IMR-90 (cell line): ENCODE results near the gene MRPL32. TPM values are rescaled to one million over a fixed set of nuclear protein-coding genes. Genes with fewer than 3 reads are reported as not detected.
A peak's percentile ranks its signal among the peaks of the same experiment; 100 is the strongest.

Source experiments
- ATAC-seq: fragments of 200-7000 bp; cut with Tn5 transposase; 2 replicates; pipeline ENCODE4 v1.9.1; 2020; ENCODE audit warnings: low read depth, mild to moderate bottlenecking, moderate library complexity
- Bru-seq: library from RNA; stranded (reverse); fragments of 400-500 nt; gene quantifications from one replicate; lab custom pipeline; 2021; lab: Mats Ljungman, UMichigan
- BruChase-seq, 2 experiments: library from RNA; stranded (reverse); fragments of 400-500 nt; gene quantifications; one replicate each; lab custom pipeline; 2021; lab: Mats Ljungman, UMichigan
- BruUV-seq: library from RNA; stranded (reverse); fragments of 400-500 nt; replicated peaks from 2 replicates; lab custom pipeline; 2021; lab: Mats Ljungman, UMichigan
- CTCF ChIA-PET: fragments of 300-600 bp; formaldehyde crosslinking; extraction: SDS; loops from one replicate; lab custom pipeline; 2021; ENCODE audit warnings: antibody characterized with exemption; lab: Yijun Ruan, JAX
- POLR2A ChIA-PET: fragments of 300-600 bp; sonication (Branson Sonifier 250); formaldehyde crosslinking; loops from one replicate; lab custom pipeline; 2022; ENCODE audit warnings: antibody characterized with exemption; ENCODE audit not compliant: unreplicated experiment; lab: Charles Lee
- DNase-seq: peaks from one replicate; pipeline ENCODE4 v3.0.0; 2013
- H2AFZ ChIP-seq: replicated peaks from 2 replicates; pipeline ENCODE3; 2013; ENCODE audit warnings: low read length, mild to moderate bottlenecking; ENCODE audit not compliant: poor library complexity
- H2AK5ac ChIP-seq: 2 replicates; pipeline ENCODE4 v1.6.1; 2013; ENCODE audit warnings: low read depth, low read length, inconsistent platforms
- H2AK9ac ChIP-seq: replicated peaks from 2 replicates; pipeline ENCODE3; 2013; ENCODE audit warnings: mild to moderate bottlenecking, low read depth, low read length, moderate library complexity; ENCODE audit not compliant: poor library complexity
- H2BK120ac ChIP-seq: 2 replicates; pipeline ENCODE4 v1.6.1; 2013; ENCODE audit warnings: low read depth, low read length, inconsistent platforms
- H2BK15ac ChIP-seq: 3 replicates; pipeline ENCODE4 v1.6.1; 2013; ENCODE audit warnings: low read depth, low read length, inconsistent platforms
- H2BK20ac ChIP-seq: 2 replicates; pipeline ENCODE4 v1.6.1; 2013; ENCODE audit warnings: low read depth, mild to moderate bottlenecking, inconsistent platforms, low read length, moderate library complexity
- H2BK5ac ChIP-seq: 2 replicates; pipeline ENCODE4 v1.6.1; 2013; ENCODE audit warnings: mild to moderate bottlenecking, low read depth, low read length, inconsistent platforms; ENCODE audit not compliant: poor library complexity, severe bottlenecking
- H3K14ac ChIP-seq: replicated peaks from 2 replicates; pipeline ENCODE4 v1.6.1; 2013; ENCODE audit warnings: low read depth, low read length, inconsistent platforms
- H3K18ac ChIP-seq: 2 replicates; pipeline ENCODE4 v1.6.1; 2013; ENCODE audit warnings: low read depth, low read length, control low read depth
- H3K23ac ChIP-seq: 2 replicates; pipeline ENCODE4 v1.6.1; 2013; ENCODE audit warnings: low read depth, low read length, inconsistent platforms
- H3K27ac ChIP-seq: 2 replicates; pipeline ENCODE4 v1.5.1; 2013; ENCODE audit warnings: mild to moderate bottlenecking, control low read depth, low read length; ENCODE audit not compliant: insufficient read depth
- H3K27me3 ChIP-seq: 2 replicates; pipeline ENCODE4 v1.6.1; 2013; ENCODE audit warnings: low read length; ENCODE audit not compliant: control insufficient read depth, insufficient read depth
- H3K36me3 ChIP-seq: 2 replicates; pipeline ENCODE4 v1.6.1; 2013; ENCODE audit warnings: low read length, mixed read lengths; ENCODE audit not compliant: control insufficient read depth, insufficient read depth
- H3K4ac ChIP-seq: 2 replicates; pipeline ENCODE4 v1.6.1; 2013; ENCODE audit warnings: low read depth, low read length, inconsistent platforms
- H3K4me1 ChIP-seq: 2 replicates; pipeline ENCODE4 v1.6.1; 2013; ENCODE audit warnings: low read length, mixed read lengths; ENCODE audit not compliant: control insufficient read depth, insufficient read depth
- H3K4me2 ChIP-seq: 2 replicates; pipeline ENCODE4 v1.6.1; 2013; ENCODE audit warnings: low read depth, mild to moderate bottlenecking, control low read depth, low read length, moderate library complexity
- H3K4me3 ChIP-seq: 2 replicates; pipeline ENCODE4 v1.5.1; 2013; ENCODE audit warnings: low read depth, mild to moderate bottlenecking, control low read depth, low read length, moderate library complexity; ENCODE audit not compliant: insufficient read depth
- H3K56ac ChIP-seq: 2 replicates; pipeline ENCODE4 v1.6.1; 2013; ENCODE audit warnings: low read length, inconsistent platforms; ENCODE audit not compliant: insufficient read depth; ENCODE audit errors: extremely low read depth
- H3K79me1 ChIP-seq, 2 experiments: 2 replicates each; pipeline ENCODE4 v1.6.1; 2013; ENCODE audit warnings: low read length in 2 of 2, inconsistent platforms in 1 of 2, low read depth in 1 of 2
- H3K9ac ChIP-seq: 2 replicates; pipeline ENCODE4 v1.6.1; 2013; ENCODE audit warnings: low read depth, low read length, control low read depth
- H3K9me1 ChIP-seq: 2 replicates; pipeline ENCODE4 v1.6.1; 2013; ENCODE audit warnings: low read length, inconsistent platforms; ENCODE audit not compliant: insufficient read depth
- H3K9me3 ChIP-seq: 2 replicates; pipeline ENCODE4 v1.6.1; 2013; ENCODE audit warnings: low read length; ENCODE audit not compliant: control insufficient read depth, insufficient read depth
- H4K20me1 ChIP-seq: 2 replicates; pipeline ENCODE4 v1.6.1; 2013; ENCODE audit warnings: low read length, inconsistent platforms; ENCODE audit not compliant: insufficient read depth
- H4K5ac ChIP-seq: 2 replicates; pipeline ENCODE4 v1.6.1; 2013; ENCODE audit warnings: mild to moderate bottlenecking, low read depth, low read length, control low read depth
- H4K8ac ChIP-seq, 2 experiments: 2 replicates each; pipeline ENCODE4 v1.6.1; 2013; ENCODE audit warnings: low read depth in 2 of 2, low read length in 2 of 2, control low read depth in 1 of 2, inconsistent platforms in 1 of 2
- H4K91ac ChIP-seq: 2 replicates; pipeline ENCODE4 v1.6.1; 2013; ENCODE audit warnings: low read depth, low read length, inconsistent platforms; ENCODE audit not compliant: insufficient read depth
- CEBPB ChIP-seq: IDR thresholded peaks from 2 replicates; pipeline ENCODE4 v1.6.1; 2012; ENCODE audit warnings: low read depth, low read length, improper control_type of control experiment
- MAFK ChIP-seq: IDR thresholded peaks from 2 replicates; pipeline ENCODE4 v1.6.1; 2012; ENCODE audit warnings: low read depth, low read length, improper control_type of control experiment
- MXI1 ChIP-seq: IDR thresholded peaks from 2 replicates; pipeline ENCODE4 v1.6.1; 2012; ENCODE audit warnings: low read depth, mild to moderate bottlenecking, low read length, moderate library complexity, borderline replicate concordance
- POLR2A ChIP-seq: IDR thresholded peaks from 2 replicates; pipeline ENCODE4 v1.6.1; 2012; ENCODE audit warnings: mild to moderate bottlenecking, low read depth, low read length
- RAD21 ChIP-seq: IDR thresholded peaks from 2 replicates; pipeline ENCODE4 v1.6.1; 2012; ENCODE audit warnings: low read length, improper control_type of control experiment
- RCOR1 ChIP-seq: IDR thresholded peaks from 2 replicates; pipeline ENCODE4 v1.6.1; 2012; ENCODE audit warnings: mild to moderate bottlenecking, low read length, improper control_type of control experiment; ENCODE audit not compliant: insufficient replicate concordance
- RFX5 ChIP-seq: IDR thresholded peaks from 2 replicates; pipeline ENCODE4 v1.8.0; 2012; ENCODE audit warnings: low read depth, mild to moderate bottlenecking, low read length, moderate library complexity
- SMC3 ChIP-seq: fragments of 150-350 bp; IDR thresholded peaks from 2 replicates; pipeline ENCODE4 v1.6.1; 2016; ENCODE audit warnings: low read depth, mild to moderate bottlenecking, antibody characterized with exemption, low read length, moderate library complexity
- WGBS, 2 experiments: methylation state at CpG; one replicate each; pipeline versions ENCODE4 v1.1.5 to v1.1.7; 2013; ENCODE audit warnings: missing lambda C conversion rate in 2 of 2; ENCODE audit not compliant: insufficient read length in 1 of 2; ENCODE audit errors: extremely low coverage in 2 of 2; 5-methylcytosine and 5-hydroxymethylcytosine counted together
- dilution Hi-C: fragments of 300-500 bp; cut with HindIII; formaldehyde crosslinking; loops from one replicate; pipeline ENCODE4 v1.14.3; 2018; ENCODE audit warnings: low sequenced_read_pairs; ENCODE audit not compliant: unreplicated experiment
- in situ Hi-C: fragments of 300-500 bp; cut with MboI; formaldehyde crosslinking; loops from 3 replicates; pipeline ENCODE4 v1.14.3; 2019; ENCODE audit warnings: low sequenced_read_pairs, inconsistent platforms, mixed read lengths
- intact Hi-C: fragments of 100-400 bp; cut with micrococcal nuclease; formaldehyde crosslinking; loops from 2 replicates; pipeline ENCODE4 v1.10.0; 2022
- long read RNA-seq: library from polyadenylated mRNA; unstranded; transcript quantifications from one replicate; pipeline ENCODE4 v2.0.0, GENCODE V29; 2021; ENCODE audit not compliant: unreplicated experiment
- polyA plus RNA-seq, 3 experiments: library from polyadenylated mRNA; depleted of rRNA; stranded (reverse); fragments of >200 nt; gene quantifications; 2 replicates each; pipeline ENCODE4 v1.2.3, GENCODE V29; 2012; ENCODE audit warnings: low replicate concordance in 1 of 3
- total RNA-seq: library from RNA; depleted of rRNA; stranded (reverse); fragments of >200 nt; gene quantifications from 2 replicates; pipeline ENCODE4 v1.2.3, GENCODE V29; 2012; rRNA removed
- TF ChIP-seq, protein P1 (sequence below): fragments of 150-350 bp; IDR thresholded peaks from 2 replicates; pipeline ENCODE4 v1.6.1; 2016; ENCODE audit warnings: low read depth, mild to moderate bottlenecking, low read length, moderate library complexity, borderline replicate concordance

The MRPL32 gene
- total RNA-seq (42.3 and 56.7 TPM in 2 replicates), polyA plus RNA-seq (2012; rRNA removed) (66.6 and 75.3 TPM in 2 replicates), Bru-seq, nascent RNA (percentile 68 among the genes with signal in this experiment), BruChase-seq, experiment 1, labeled RNA remaining after a 6-hour chase (percentile 56 among the genes with signal in this experiment), BruChase-seq, experiment 2, labeled RNA remaining after a 2-hour chase (percentile 63 among the genes with signal in this experiment)
- 15.1 and 18.6 TPM in 2 replicates for polyA plus RNA-seq (2012; cell fraction: cytosol; rRNA removed)
- 8.5 and 86.7 TPM in 2 replicates for polyA plus RNA-seq (2012; cell fraction: nucleus; rRNA removed; ENCODE audit: low replicate concordance)
- long read RNA-seq, transcript MRPL32-201 (3 exons, 1,035 nt) = major isoform, 19 of 27 reads
- long read RNA-seq, partial matches to known transcripts = 5 of 27 reads
- long read RNA-seq, other reads (novel, unspliced or antisense) = 2 of 27 reads

DNA sequence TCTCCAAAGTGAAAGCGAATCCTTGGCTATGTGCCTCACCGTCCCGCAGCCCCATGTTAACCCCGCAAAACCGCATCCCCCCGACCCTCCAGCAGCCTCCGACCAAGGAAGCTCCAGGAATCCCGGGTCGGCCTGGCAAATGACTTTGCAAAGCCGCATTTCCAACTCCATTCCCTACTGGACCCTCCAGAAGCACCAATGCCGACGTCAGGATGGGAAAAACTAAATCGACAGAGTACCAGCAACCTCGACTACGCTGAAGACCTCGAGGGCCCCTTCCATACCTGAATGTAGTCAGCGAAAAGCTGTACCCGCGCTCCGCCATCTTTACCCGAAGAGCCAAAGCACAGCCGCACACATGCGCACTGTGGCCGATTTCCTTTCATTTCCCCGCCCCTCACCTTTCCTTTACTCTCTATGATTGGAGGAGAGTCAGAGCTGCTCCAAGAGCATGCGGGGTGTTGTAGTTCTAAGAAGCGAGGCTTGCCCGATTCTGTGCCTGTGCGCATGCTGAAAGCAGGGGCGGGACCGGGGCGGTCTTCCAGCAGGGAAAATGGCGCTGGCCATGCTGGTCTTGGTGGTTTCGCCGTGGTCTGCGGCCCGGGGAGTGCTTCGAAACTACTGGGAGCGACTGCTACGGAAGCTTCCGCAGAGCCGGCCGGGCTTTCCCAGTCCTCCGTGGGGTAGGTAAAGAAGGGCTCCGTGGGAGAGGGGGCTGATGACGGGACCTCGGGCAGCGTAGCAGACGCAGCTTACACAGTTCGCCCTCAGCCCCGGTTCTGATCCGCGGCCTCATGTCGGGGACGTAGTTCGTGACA is at the start of gene MRPL32, which contains the start of gene PSMA2:
Gene MRPL32, plus strand, starts transcription at position 543 of the 818 bp plus-strand sequence. Its CDS starts 11 bp downstream, at position 554.
Gene PSMA2, minus strand, starts transcription at position 341 of the 818 bp plus-strand sequence. Its CDS starts 16 bp downstream, at position 325.
- Histone ChIP-seq H4K91ac (peak within 1 kb of the TSS; percentile 89), H3K36me3 (peaks cover 7% of the 10 kb centered on the region), H2BK20ac (no peak within 1 kb of the TSS), H3K4me3 (peak within 1 kb of the TSS; percentile 69), H2AFZ (peak within 1 kb of the TSS; percentile 96), H2BK15ac (no peak within 1 kb of the TSS), H3K9me1 (peaks cover 4% of the 10 kb centered on the region; the same call in 1 of the 2 replicates), H3K18ac (peak within 1 kb of the TSS; percentile 47), H3K9me3 (no peaks in the 10 kb centered on the region), H3K23ac (peak within 1 kb of the TSS; percentile 97), H2AK5ac (peak within 1 kb of the TSS; percentile 53; the same call in 1 of the 2 replicates), H3K4me2 (peak within 1 kb of the TSS; percentile 99), H4K8ac (peak within 1 kb of the TSS; percentile 81 to 96), H2BK120ac (peak within 1 kb of the TSS; percentile 75; the same call in 1 of the 2 replicates), H3K79me1 (peaks cover 17 to 67% of the 10 kb centered on the region in 2 experiments), H3K14ac (peak within 1 kb of the TSS; percentile 97), H4K20me1 (peaks cover 35% of the 10 kb centered on the region), H4K5ac (peak within 1 kb of the TSS; percentile 52), H3K4me1 (peaks cover 4% of the 10 kb centered on the region), H3K27me3 (no peaks in the 10 kb centered on the region), H3K9ac (peak within 1 kb of the TSS; percentile 94), H3K4ac (peak within 1 kb of the TSS; percentile 95), H2AK9ac (peak within 1 kb of the TSS; percentile 84), H2BK5ac (peak within 1 kb of the TSS; percentile 67), H3K27ac (peak within 1 kb of the TSS; percentile 83), H3K56ac (peak within 1 kb of the TSS; percentile 92)
- BruUV-seq = TSS peak; percentile 53
- TF ChIP-seq MXI1 (peak; percentile 99), RAD21 (no peak), CEBPB (no peak), RFX5 (no peak), POLR2A (peak; percentile 81), RCOR1 (no peak), MAFK (no peak), SMC3 (no peak)
- TF ChIP-seq, protein P1, sequence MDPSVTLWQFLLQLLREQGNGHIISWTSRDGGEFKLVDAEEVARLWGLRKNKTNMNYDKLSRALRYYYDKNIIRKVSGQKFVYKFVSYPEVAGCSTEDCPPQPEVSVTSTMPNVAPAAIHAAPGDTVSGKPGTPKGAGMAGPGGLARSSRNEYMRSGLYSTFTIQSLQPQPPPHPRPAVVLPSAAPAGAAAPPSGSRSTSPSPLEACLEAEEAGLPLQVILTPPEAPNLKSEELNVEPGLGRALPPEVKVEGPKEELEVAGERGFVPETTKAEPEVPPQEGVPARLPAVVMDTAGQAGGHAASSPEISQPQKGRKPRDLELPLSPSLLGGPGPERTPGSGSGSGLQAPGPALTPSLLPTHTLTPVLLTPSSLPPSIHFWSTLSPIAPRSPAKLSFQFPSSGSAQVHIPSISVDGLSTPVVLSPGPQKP = no peak
- in situ Hi-C loops = loop anchor here (25.0 kb wide), 1 partner anchor 905 kb away; no protein-coding TSS in a partner anchor
- CTCF ChIA-PET = interaction anchor here (1.0 to 2.1 kb wide), 4 partner anchors 9 to 991 kb away, joined by 5 to 8 read pairs (median 6); no protein-coding TSS in a partner anchor
- POLR2A ChIA-PET = interaction anchor here (0.6 to 1.0 kb wide), 2 partner anchors 205 to 515 kb away, joined by 3 to 5 read pairs; no protein-coding TSS in a partner anchor
- dilution Hi-C loops = loop anchor here (25.0 kb wide), 1 partner anchor 305 kb away; no protein-coding TSS in a partner anchor
- 0% methylated on average over 17 of the region's 56 CpGs; no CpG with 5 or more reads in 1 of the 2 experiments for WGBS, 2 experiments
- intact Hi-C loops = loop anchor here (2.0 to 10.0 kb wide), 3 partner anchors 329 to 770 kb away; partner anchors contain the start of gene STK17A
- ATAC-seq (peak; percentile 99), DNase-seq (peak; percentile 97)
